ENCODE data around the gene SELENOM.

DNA sequence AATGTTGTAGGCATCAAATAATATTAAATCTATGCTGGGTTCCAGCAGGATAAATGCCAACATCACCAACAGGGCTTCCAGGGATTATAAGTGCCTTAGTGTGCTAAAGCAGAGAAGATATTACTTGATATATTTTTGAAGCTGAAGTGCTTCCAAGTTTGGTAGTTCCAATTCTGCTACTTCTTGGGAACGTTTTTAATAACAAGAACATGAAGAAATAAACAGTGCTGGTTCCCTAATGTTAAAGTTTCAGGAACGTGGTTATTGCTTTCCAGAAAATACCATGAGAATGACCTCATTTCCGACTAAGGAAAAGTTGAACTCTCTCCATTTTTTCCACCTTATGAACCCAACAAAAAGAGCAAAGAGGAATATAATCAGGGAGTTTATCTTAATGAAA lies 48.1 kb upstream of the SELENOM start:
- TF ChIP-seq, protein P1, sequence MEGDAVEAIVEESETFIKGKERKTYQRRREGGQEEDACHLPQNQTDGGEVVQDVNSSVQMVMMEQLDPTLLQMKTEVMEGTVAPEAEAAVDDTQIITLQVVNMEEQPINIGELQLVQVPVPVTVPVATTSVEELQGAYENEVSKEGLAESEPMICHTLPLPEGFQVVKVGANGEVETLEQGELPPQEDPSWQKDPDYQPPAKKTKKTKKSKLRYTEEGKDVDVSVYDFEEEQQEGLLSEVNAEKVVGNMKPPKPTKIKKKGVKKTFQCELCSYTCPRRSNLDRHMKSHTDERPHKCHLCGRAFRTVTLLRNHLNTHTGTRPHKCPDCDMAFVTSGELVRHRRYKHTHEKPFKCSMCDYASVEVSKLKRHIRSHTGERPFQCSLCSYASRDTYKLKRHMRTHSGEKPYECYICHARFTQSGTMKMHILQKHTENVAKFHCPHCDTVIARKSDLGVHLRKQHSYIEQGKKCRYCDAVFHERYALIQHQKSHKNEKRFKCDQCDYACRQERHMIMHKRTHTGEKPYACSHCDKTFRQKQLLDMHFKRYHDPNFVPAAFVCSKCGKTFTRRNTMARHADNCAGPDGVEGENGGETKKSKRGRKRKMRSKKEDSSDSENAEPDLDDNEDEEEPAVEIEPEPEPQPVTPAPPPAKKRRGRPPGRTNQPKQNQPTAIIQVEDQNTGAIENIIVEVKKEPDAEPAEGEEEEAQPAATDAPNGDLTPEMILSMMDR (IDR thresholded peaks at IDR 0.05; ENCODE audit: low read depth, low read length, poor library complexity, severe bottlenecking): no peak
- TF ChIP-seq EZH2phosphoT487 (IDR thresholded peaks at IDR 0.05; ENCODE audit: borderline replicate concordance, low read length): no peak

Measured in DOHH2 (cell line).